ENCODE data around the gene MSRB3.

The MSRB3 gene

DNA sequence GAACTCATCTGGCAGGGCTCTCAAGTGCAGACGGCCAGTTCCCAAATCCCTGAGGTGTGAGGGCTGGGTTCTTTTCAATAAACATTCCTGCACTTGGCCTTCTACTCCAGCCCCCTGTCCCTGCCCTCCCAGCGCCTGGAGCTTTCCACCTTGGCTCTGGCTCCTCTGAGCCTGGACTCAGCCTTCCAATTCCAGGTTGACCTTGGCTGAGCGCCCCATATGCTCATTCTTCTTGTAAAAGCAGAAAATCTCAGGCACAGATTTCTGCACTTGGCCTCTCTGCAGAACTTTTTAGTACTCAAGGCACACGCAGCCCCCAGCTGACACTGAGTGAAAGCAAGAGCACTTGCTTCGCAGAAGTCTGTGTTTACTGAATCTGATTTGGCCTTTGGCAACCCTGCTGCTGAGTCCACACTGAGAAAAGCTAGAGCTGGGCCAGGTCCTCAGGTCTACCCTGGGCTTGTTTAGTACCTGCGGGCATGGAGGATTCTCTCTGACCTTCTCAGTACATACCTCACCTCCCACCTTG lies 222.7 kb downstream of the MSRB3 start:
- no peak for TF ChIP-seq FOXP2 (optimal IDR thresholded peaks at IDR 0.05; ENCODE audit: borderline replicate concordance, extremely low read depth, extremely low read length, insufficient read depth)
- TF ChIP-seq TAF1 (IDR thresholded peaks at IDR 0.05; ENCODE audit: borderline replicate concordance, insufficient read depth, low read length), result no peak
- no peak for TF ChIP-seq SIN3A (IDR thresholded peaks at IDR 0.05; ENCODE audit: borderline replicate concordance, insufficient read depth, low read length)
- TF ChIP-seq, protein P1, sequence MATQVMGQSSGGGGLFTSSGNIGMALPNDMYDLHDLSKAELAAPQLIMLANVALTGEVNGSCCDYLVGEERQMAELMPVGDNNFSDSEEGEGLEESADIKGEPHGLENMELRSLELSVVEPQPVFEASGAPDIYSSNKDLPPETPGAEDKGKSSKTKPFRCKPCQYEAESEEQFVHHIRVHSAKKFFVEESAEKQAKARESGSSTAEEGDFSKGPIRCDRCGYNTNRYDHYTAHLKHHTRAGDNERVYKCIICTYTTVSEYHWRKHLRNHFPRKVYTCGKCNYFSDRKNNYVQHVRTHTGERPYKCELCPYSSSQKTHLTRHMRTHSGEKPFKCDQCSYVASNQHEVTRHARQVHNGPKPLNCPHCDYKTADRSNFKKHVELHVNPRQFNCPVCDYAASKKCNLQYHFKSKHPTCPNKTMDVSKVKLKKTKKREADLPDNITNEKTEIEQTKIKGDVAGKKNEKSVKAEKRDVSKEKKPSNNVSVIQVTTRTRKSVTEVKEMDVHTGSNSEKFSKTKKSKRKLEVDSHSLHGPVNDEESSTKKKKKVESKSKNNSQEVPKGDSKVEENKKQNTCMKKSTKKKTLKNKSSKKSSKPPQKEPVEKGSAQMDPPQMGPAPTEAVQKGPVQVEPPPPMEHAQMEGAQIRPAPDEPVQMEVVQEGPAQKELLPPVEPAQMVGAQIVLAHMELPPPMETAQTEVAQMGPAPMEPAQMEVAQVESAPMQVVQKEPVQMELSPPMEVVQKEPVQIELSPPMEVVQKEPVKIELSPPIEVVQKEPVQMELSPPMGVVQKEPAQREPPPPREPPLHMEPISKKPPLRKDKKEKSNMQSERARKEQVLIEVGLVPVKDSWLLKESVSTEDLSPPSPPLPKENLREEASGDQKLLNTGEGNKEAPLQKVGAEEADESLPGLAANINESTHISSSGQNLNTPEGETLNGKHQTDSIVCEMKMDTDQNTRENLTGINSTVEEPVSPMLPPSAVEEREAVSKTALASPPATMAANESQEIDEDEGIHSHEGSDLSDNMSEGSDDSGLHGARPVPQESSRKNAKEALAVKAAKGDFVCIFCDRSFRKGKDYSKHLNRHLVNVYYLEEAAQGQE (IDR thresholded peaks at IDR 0.05; ENCODE audit: insufficient read depth in 1 of 2, low read depth in 2 of 2, low read length in 2 of 2), result no peak
- no peak for TF ChIP-seq POLR2AphosphoS5 (IDR thresholded peaks at IDR 0.05; ENCODE audit: low read depth, low read length)

- TF ChIP-seq, protein P1 (IDR thresholded peaks at IDR 0.05; ENCODE audit: insufficient read depth in 1 of 2, low read depth in 2 of 2, low read length in 2 of 2), result peak; percentile 74 to 92
- no peak for TF ChIP-seq SIN3A (IDR thresholded peaks at IDR 0.05; ENCODE audit: borderline replicate concordance, insufficient read depth, low read length)
Measured at GRCh38 chr12:65501935-65502334, 223.5 kb downstream of the MSRB3 start.

- TF ChIP-seq POLR2AphosphoS5 (IDR thresholded peaks at IDR 0.05; ENCODE audit: low read depth, low read length) (no peak), FOXP2 (optimal IDR thresholded peaks at IDR 0.05; ENCODE audit: borderline replicate concordance, extremely low read depth, extremely low read length, insufficient read depth) (no peak), SIN3A (IDR thresholded peaks at IDR 0.05; ENCODE audit: borderline replicate concordance, insufficient read depth, low read length) (no peak), TAF1 (IDR thresholded peaks at IDR 0.05; ENCODE audit: borderline replicate concordance, insufficient read depth, low read length) (no peak)
Measured at GRCh38 chr12:65504417-65504816, 225.9 kb downstream of the MSRB3 start.

GRCh38 chr12:65505386-65506121 lies 227.1 kb downstream of the MSRB3 start:
- TF ChIP-seq SIN3A (IDR thresholded peaks at IDR 0.05; ENCODE audit: borderline replicate concordance, insufficient read depth, low read length) (no peak), FOXP2 (optimal IDR thresholded peaks at IDR 0.05; ENCODE audit: borderline replicate concordance, extremely low read depth, extremely low read length, insufficient read depth) (no peak), POLR2AphosphoS5 (IDR thresholded peaks at IDR 0.05; ENCODE audit: low read depth, low read length) (no peak), TAF1 (IDR thresholded peaks at IDR 0.05; ENCODE audit: borderline replicate concordance, insufficient read depth, low read length) (no peak)
- TF ChIP-seq, protein P1 (IDR thresholded peaks at IDR 0.05; ENCODE audit: insufficient read depth in 1 of 2, low read depth in 2 of 2, low read length in 2 of 2), result no peak

DNA sequence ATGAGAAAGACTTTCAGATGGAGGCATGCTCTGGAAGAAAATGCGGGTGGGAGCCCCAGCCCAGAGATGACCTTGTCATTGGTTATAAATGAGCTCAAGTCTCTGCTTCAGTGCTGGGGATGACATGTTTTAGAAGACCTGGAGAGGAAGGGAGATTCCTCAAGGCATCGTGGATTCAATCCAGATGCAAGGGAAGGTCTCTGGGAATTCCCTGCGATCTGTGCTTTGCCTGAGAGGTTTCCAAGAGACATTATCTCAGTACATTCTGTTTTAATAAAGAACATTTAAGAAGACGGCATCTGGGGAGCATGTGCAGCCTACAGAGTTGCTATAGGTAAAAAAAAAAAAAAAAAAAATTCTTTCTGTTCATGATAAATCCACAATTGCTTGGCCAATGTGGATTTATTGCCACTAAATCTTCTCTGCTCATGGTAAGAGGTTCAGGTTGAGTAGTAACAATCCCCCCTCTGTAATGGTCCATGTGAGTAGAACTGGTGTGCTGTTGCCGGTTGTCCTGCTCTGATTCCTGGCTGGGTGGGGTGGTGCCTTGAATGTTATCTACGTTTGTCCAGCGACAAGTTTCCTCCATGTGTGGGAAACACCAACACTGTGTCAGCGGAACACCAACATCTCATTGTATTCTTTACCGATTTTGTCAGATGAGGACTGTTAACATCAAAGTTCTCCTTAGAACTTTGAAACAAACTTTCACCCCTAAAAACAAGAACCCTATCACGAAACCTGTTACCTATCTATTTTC lies 230.0 kb downstream of the MSRB3 start:
- no peak for TF ChIP-seq FOXP2 (optimal IDR thresholded peaks at IDR 0.05; ENCODE audit: borderline replicate concordance, extremely low read depth, extremely low read length, insufficient read depth)
- TF ChIP-seq, protein P1 (IDR thresholded peaks at IDR 0.05; ENCODE audit: insufficient read depth in 1 of 2, low read depth in 2 of 2, low read length in 2 of 2), result no peak
- TF ChIP-seq POLR2AphosphoS5 (IDR thresholded peaks at IDR 0.05; ENCODE audit: low read depth, low read length), result no peak
- no peak for TF ChIP-seq SIN3A (IDR thresholded peaks at IDR 0.05; ENCODE audit: borderline replicate concordance, insufficient read depth, low read length)
- no peak for TF ChIP-seq TAF1 (IDR thresholded peaks at IDR 0.05; ENCODE audit: borderline replicate concordance, insufficient read depth, low read length)
